Stimulated activated memory B cell treated with anti-CD40 and anti-IgM and Interleukin-4, amounts not matched to agents 10 μg/mL and 1 μg/mL and 100 μg/mL, for 72 hours (primary cell): ENCODE results near the gene ZFHX3.

Experiments
- ATAC-seq: fragments of 150-1000 bp; cut with Tn5 transposase; 2 replicates; pipeline ENCODE4 v1.10.0; 2021
- H3K27ac Mint-ChIP-seq: one replicate; pipeline ENCODE4 v1.8.0; 2022; ENCODE audit warnings: mild to moderate bottlenecking, mixed read lengths
- H3K27me3 Mint-ChIP-seq: one replicate; pipeline ENCODE4 v1.8.0; 2022; ENCODE audit warnings: mixed read lengths
- H3K36me3 Mint-ChIP-seq: one replicate; pipeline ENCODE4 v1.8.0; 2022; ENCODE audit warnings: mixed read lengths
- H3K4me1 Mint-ChIP-seq: one replicate; pipeline ENCODE4 v1.8.0; 2022; ENCODE audit warnings: mixed read lengths
- H3K4me3 Mint-ChIP-seq: one replicate; pipeline ENCODE4 v1.8.0; 2022; ENCODE audit warnings: mild to moderate bottlenecking, moderate library complexity, mixed read lengths
- H3K9me3 Mint-ChIP-seq: one replicate; pipeline ENCODE4 v1.8.0; 2022; ENCODE audit warnings: mixed read lengths

Gene ZFHX3

GRCh38 chr16:72961115-72961832 lies 86.7 kb downstream of the ZFHX3 start:
- no peak for ATAC-seq
- Mint-ChIP-seq H3K27me3 (no peaks in the 10 kb centered on the region), H3K9me3 (peaks cover 3% of the 10 kb centered on the region), H3K36me3 (peaks cover 35% of the 10 kb centered on the region), H3K4me3 (no peak overlapping the region), H3K27ac (no peak overlapping the region), H3K4me1 (peaks cover 6% of the 10 kb centered on the region)

GRCh38 chr16:72960101-72960500 lies 87.8 kb downstream of the ZFHX3 start:
- peaks cover 6% of the 10 kb centered on the region for H3K4me1 Mint-ChIP-seq
- ATAC-seq, result no peak
- H3K36me3 Mint-ChIP-seq, result peaks cover 41% of the 10 kb centered on the region
- H3K9me3 Mint-ChIP-seq, result peaks cover 3% of the 10 kb centered on the region
- H3K27me3 Mint-ChIP-seq, result no peaks in the 10 kb centered on the region
- no peak overlapping the region for H3K27ac Mint-ChIP-seq
- no peak overlapping the region for H3K4me3 Mint-ChIP-seq

GRCh38 chr16:72959301-72959996 lies 88.5 kb downstream of the ZFHX3 start:
- Mint-ChIP-seq H3K27me3 (no peaks in the 10 kb centered on the region), H3K4me3 (no peak overlapping the region)

GRCh38 chr16:72958522-72959076 lies 89.3 kb downstream of the ZFHX3 start:
- Mint-ChIP-seq H3K27ac (no peak overlapping the region), H3K4me3 (no peak overlapping the region), H3K9me3 (peaks cover 3% of the 10 kb centered on the region), H3K4me1 (peaks cover 6% of the 10 kb centered on the region), H3K27me3 (no peaks in the 10 kb centered on the region), H3K36me3 (peaks cover 41% of the 10 kb centered on the region)
- no peak for ATAC-seq

More at GRCh38 chr16:72959301-72959996, 88.5 kb downstream of the ZFHX3 start:
- Mint-ChIP-seq H3K36me3 (peaks cover 41% of the 10 kb centered on the region), H3K4me1 (peaks cover 6% of the 10 kb centered on the region), H3K9me3 (peaks cover 3% of the 10 kb centered on the region), H3K27ac (no peak overlapping the region)
- no peak for ATAC-seq

- no peaks in the 10 kb centered on the region for H3K27me3 Mint-ChIP-seq
- peaks cover 41% of the 10 kb centered on the region for H3K36me3 Mint-ChIP-seq
- H3K27ac Mint-ChIP-seq, result no peak overlapping the region
- no peak for ATAC-seq
- H3K4me1 Mint-ChIP-seq, result peaks cover 6% of the 10 kb centered on the region
- H3K4me3 Mint-ChIP-seq, result no peak overlapping the region
- peaks cover 3% of the 10 kb centered on the region for H3K9me3 Mint-ChIP-seq
These were observed 90.3 kb downstream of the ZFHX3 start for GRCh38 chr16:72957303-72958277.

- no peak for ATAC-seq
- Mint-ChIP-seq H3K4me1 (peaks cover 3% of the 10 kb centered on the region), H3K27ac (no peak overlapping the region), H3K4me3 (no peak overlapping the region), H3K27me3 (no peaks in the 10 kb centered on the region), H3K36me3 (peaks cover 39% of the 10 kb centered on the region), H3K9me3 (peaks cover 3% of the 10 kb centered on the region)
These were observed 91.5 kb downstream of the ZFHX3 start for GRCh38 chr16:72956124-72957064.

- no peaks in the 10 kb centered on the region for H3K4me1 Mint-ChIP-seq
- ATAC-seq, result no peak
- H3K36me3 Mint-ChIP-seq, result peaks cover 34% of the 10 kb centered on the region
- peaks cover 5% of the 10 kb centered on the region for H3K9me3 Mint-ChIP-seq
- no peak overlapping the region for H3K27ac Mint-ChIP-seq
- no peak overlapping the region for H3K4me3 Mint-ChIP-seq
- no peaks in the 10 kb centered on the region for H3K27me3 Mint-ChIP-seq
These were observed 95.1 kb downstream of the ZFHX3 start for GRCh38 chr16:72952811-72953271.

GRCh38 chr16:72952404-72952803 lies 95.5 kb downstream of the ZFHX3 start:
- Mint-ChIP-seq H3K9me3 (peaks cover 5% of the 10 kb centered on the region), H3K4me1 (no peaks in the 10 kb centered on the region), H3K27me3 (no peaks in the 10 kb centered on the region), H3K27ac (no peak overlapping the region), H3K36me3 (peaks cover 34% of the 10 kb centered on the region), H3K4me3 (no peak overlapping the region)
- no peak for ATAC-seq

- Mint-ChIP-seq H3K4me1 (no peaks in the 10 kb centered on the region), H3K27me3 (no peaks in the 10 kb centered on the region), H3K9me3 (peaks cover 5% of the 10 kb centered on the region), H3K36me3 (peaks cover 34% of the 10 kb centered on the region), H3K4me3 (no peak overlapping the region), H3K27ac (no peak overlapping the region)
- ATAC-seq, result no peak
These were observed 96.0 kb downstream of the ZFHX3 start for GRCh38 chr16:72951916-72952315.

- Mint-ChIP-seq H3K4me1 (no peaks in the 10 kb centered on the region), H3K36me3 (peaks cover 25% of the 10 kb centered on the region), H3K4me3 (no peak overlapping the region), H3K27ac (no peak overlapping the region), H3K27me3 (no peaks in the 10 kb centered on the region), H3K9me3 (peaks cover 5% of the 10 kb centered on the region)
- ATAC-seq, result no peak
These were observed 97.3 kb downstream of the ZFHX3 start for GRCh38 chr16:72950669-72951068.

GRCh38 chr16:72948238-72948829 lies 99.6 kb downstream of the ZFHX3 start:
- Mint-ChIP-seq H3K36me3 (peaks cover 22% of the 10 kb centered on the region), H3K27ac (no peak overlapping the region), H3K27me3 (no peaks in the 10 kb centered on the region), H3K9me3 (peaks cover 5% of the 10 kb centered on the region), H3K4me3 (no peak overlapping the region), H3K4me1 (no peaks in the 10 kb centered on the region)
- ATAC-seq, result no peak

- Mint-ChIP-seq H3K27me3 (no peaks in the 10 kb centered on the region), H3K4me3 (no peak overlapping the region), H3K36me3 (peaks cover 22% of the 10 kb centered on the region), H3K4me1 (no peaks in the 10 kb centered on the region), H3K27ac (no peak overlapping the region), H3K9me3 (peaks cover 5% of the 10 kb centered on the region)
- ATAC-seq, result no peak
These were observed 100.3 kb downstream of the ZFHX3 start for GRCh38 chr16:72947379-72948237.
